ENCODE measurements around the gene GNA12. TPM values are rescaled to one million over a fixed set of nuclear protein-coding genes. Genes with fewer than 3 reads are reported as not detected.
A peak's percentile ranks its signal among the peaks of the same experiment; 100 is the strongest.

GNA12 gene
- total RNA-seq, 1 experiment from 2014 or later = 15.0 TPM

GRCh38 chr7:2776401-2776800 lies 67.7 kb downstream of the GNA12 start:
- TF ChIP-seq EZH2 (IDR thresholded peaks at IDR 0.05; ENCODE audit: low read length, unreplicated experiment) = no peak
- no peak for TF ChIP-seq EZH2phosphoT487 (IDR thresholded peaks at IDR 0.05; ENCODE audit: borderline replicate concordance, low read length)
- TF ChIP-seq, protein P1, sequence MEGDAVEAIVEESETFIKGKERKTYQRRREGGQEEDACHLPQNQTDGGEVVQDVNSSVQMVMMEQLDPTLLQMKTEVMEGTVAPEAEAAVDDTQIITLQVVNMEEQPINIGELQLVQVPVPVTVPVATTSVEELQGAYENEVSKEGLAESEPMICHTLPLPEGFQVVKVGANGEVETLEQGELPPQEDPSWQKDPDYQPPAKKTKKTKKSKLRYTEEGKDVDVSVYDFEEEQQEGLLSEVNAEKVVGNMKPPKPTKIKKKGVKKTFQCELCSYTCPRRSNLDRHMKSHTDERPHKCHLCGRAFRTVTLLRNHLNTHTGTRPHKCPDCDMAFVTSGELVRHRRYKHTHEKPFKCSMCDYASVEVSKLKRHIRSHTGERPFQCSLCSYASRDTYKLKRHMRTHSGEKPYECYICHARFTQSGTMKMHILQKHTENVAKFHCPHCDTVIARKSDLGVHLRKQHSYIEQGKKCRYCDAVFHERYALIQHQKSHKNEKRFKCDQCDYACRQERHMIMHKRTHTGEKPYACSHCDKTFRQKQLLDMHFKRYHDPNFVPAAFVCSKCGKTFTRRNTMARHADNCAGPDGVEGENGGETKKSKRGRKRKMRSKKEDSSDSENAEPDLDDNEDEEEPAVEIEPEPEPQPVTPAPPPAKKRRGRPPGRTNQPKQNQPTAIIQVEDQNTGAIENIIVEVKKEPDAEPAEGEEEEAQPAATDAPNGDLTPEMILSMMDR (conservative IDR thresholded peaks at IDR 0.05; ENCODE audit: low read depth, low read length) = no peak
- Histone ChIP-seq H3K27ac (ENCODE audit: low read length) (no peak overlapping the region), H2AFZ (ENCODE audit: low read length) (no peak overlapping the region), H3K4me3 (ENCODE audit: low read length) (no peak overlapping the region), H3K79me2 (ENCODE audit: low read length) (peaks cover 18% of the 10 kb centered on the region), H3F3A (ENCODE audit: low read length, unreplicated experiment) (no peaks in the 10 kb centered on the region), H3K4me1 (ENCODE audit: insufficient read depth, low read length) (peaks cover 46% of the 10 kb centered on the region), H3K4me2 (ENCODE audit: low read length) (no peak overlapping the region), H3K9ac (ENCODE audit: low read length) (no peak overlapping the region), H3K27me3 (ENCODE audit: low read length) (no peaks in the 10 kb centered on the region), H3K9me2 (replicated peaks; ENCODE audit: low read length) (no peaks in the 10 kb centered on the region), H3K36me3 (ENCODE audit: low read depth, low read length) (peaks cover 7% of the 10 kb centered on the region), H4K20me1 (ENCODE audit: low read length) (no peaks in the 10 kb centered on the region), H3K9me3 (ENCODE audit: low read length) (no peaks in the 10 kb centered on the region)
- POLR2A ChIA-PET (ENCODE audit: unreplicated experiment) = no interaction called here
- CTCF ChIA-PET = interaction anchor here (0.6 kb wide), 1 partner anchor 26 kb away, joined by 4 read pairs; no protein-coding TSS in a partner anchor
- ATAC-seq (no peak), DNase-seq (no peak)
- intact Hi-C loops (cut with micrococcal nuclease) = no loop called here
- BruUV-seq (replicated peaks) = no TSS peak

GRCh38 chr7:2775785-2776184 lies 68.3 kb downstream of the GNA12 start:
- Histone ChIP-seq H3K9me2 (replicated peaks; ENCODE audit: low read length) (no peaks in the 10 kb centered on the region), H3K36me3 (ENCODE audit: low read depth, low read length) (peaks cover 8% of the 10 kb centered on the region), H3K4me2 (ENCODE audit: low read length) (no peak overlapping the region), H3K4me1 (ENCODE audit: insufficient read depth, low read length) (peaks cover 46% of the 10 kb centered on the region), H3K79me2 (ENCODE audit: low read length) (peaks cover 23% of the 10 kb centered on the region), H3K27ac (ENCODE audit: low read length) (peak overlapping the region; percentile 49; the same call in 1 of the 2 replicates), H3K9me3 (ENCODE audit: low read length) (no peaks in the 10 kb centered on the region), H4K20me1 (ENCODE audit: low read length) (no peaks in the 10 kb centered on the region), H3K4me3 (ENCODE audit: low read length) (no peak overlapping the region), H3F3A (ENCODE audit: low read length, unreplicated experiment) (no peaks in the 10 kb centered on the region), H3K27me3 (ENCODE audit: low read length) (no peaks in the 10 kb centered on the region), H3K9ac (ENCODE audit: low read length) (no peak overlapping the region), H2AFZ (ENCODE audit: low read length) (no peak overlapping the region)
- no TSS peak for BruUV-seq (replicated peaks)
- intact Hi-C loops (cut with micrococcal nuclease) = no loop called here
- no peak for TF ChIP-seq EZH2 (IDR thresholded peaks at IDR 0.05; ENCODE audit: low read length, unreplicated experiment)
- no peak for TF ChIP-seq EZH2phosphoT487 (IDR thresholded peaks at IDR 0.05; ENCODE audit: borderline replicate concordance, low read length)
- TF ChIP-seq, protein P1 (conservative IDR thresholded peaks at IDR 0.05; ENCODE audit: low read depth, low read length) = no peak
- ChIA-PET CTCF (no interaction called here), POLR2A (ENCODE audit: unreplicated experiment) (no interaction called here)
- DNase-seq (no peak), ATAC-seq (no peak)

- H3K79me2 ChIP-seq (ENCODE audit: low read length) = peaks cover 26% of the 10 kb centered on the region
- CTCF ChIA-PET = no interaction called here
Measured at GRCh38 chr7:2775376-2775775, 68.7 kb downstream of the GNA12 start.

More at GRCh38 chr7:2775376-2775775, 68.7 kb downstream of the GNA12 start:
- Histone ChIP-seq H3K9me3 (ENCODE audit: low read length) (no peaks in the 10 kb centered on the region), H3K9me2 (replicated peaks; ENCODE audit: low read length) (no peaks in the 10 kb centered on the region), H2AFZ (ENCODE audit: low read length) (no peak overlapping the region), H3K4me1 (ENCODE audit: insufficient read depth, low read length) (peaks cover 46% of the 10 kb centered on the region), H4K20me1 (ENCODE audit: low read length) (no peaks in the 10 kb centered on the region), H3K9ac (ENCODE audit: low read length) (no peak overlapping the region), H3K27ac (ENCODE audit: low read length) (peak overlapping the region; percentile 49), H3F3A (ENCODE audit: low read length, unreplicated experiment) (no peaks in the 10 kb centered on the region), H3K4me2 (ENCODE audit: low read length) (peak overlapping the region; percentile 24), H3K4me3 (ENCODE audit: low read length) (no peak overlapping the region), H3K27me3 (ENCODE audit: low read length) (no peaks in the 10 kb centered on the region), H3K36me3 (ENCODE audit: low read depth, low read length) (peaks cover 8% of the 10 kb centered on the region)
- intact Hi-C loops (cut with micrococcal nuclease) = no loop called here
- ATAC-seq = no peak
- no peak for DNase-seq
- POLR2A ChIA-PET (ENCODE audit: unreplicated experiment) = no interaction called here
- no TSS peak for BruUV-seq (replicated peaks)
- TF ChIP-seq EZH2phosphoT487 (IDR thresholded peaks at IDR 0.05; ENCODE audit: borderline replicate concordance, low read length) (no peak), EZH2 (IDR thresholded peaks at IDR 0.05; ENCODE audit: low read length, unreplicated experiment) (no peak)
- TF ChIP-seq, protein P1 (conservative IDR thresholded peaks at IDR 0.05; ENCODE audit: low read depth, low read length) = no peak

Data from PC-3 (cell line).